GM21381 (cell line): Measurements from ENCODE around the gene MAP4.
"Not testable (repeated sequence)": the region's sequence is repeated elsewhere in the genome, so short reads cannot be mapped to it uniquely, and the experiment has no call there.

Source experiments
- ATAC-seq: cut with Tn5 transposase; IDR thresholded peaks from one replicate; pipeline ENCODE4 v1.9.1; 2021; ENCODE audit warnings: mild to moderate bottlenecking, moderate library complexity; ENCODE audit not compliant: unreplicated experiment

Gene MAP4, protein sequence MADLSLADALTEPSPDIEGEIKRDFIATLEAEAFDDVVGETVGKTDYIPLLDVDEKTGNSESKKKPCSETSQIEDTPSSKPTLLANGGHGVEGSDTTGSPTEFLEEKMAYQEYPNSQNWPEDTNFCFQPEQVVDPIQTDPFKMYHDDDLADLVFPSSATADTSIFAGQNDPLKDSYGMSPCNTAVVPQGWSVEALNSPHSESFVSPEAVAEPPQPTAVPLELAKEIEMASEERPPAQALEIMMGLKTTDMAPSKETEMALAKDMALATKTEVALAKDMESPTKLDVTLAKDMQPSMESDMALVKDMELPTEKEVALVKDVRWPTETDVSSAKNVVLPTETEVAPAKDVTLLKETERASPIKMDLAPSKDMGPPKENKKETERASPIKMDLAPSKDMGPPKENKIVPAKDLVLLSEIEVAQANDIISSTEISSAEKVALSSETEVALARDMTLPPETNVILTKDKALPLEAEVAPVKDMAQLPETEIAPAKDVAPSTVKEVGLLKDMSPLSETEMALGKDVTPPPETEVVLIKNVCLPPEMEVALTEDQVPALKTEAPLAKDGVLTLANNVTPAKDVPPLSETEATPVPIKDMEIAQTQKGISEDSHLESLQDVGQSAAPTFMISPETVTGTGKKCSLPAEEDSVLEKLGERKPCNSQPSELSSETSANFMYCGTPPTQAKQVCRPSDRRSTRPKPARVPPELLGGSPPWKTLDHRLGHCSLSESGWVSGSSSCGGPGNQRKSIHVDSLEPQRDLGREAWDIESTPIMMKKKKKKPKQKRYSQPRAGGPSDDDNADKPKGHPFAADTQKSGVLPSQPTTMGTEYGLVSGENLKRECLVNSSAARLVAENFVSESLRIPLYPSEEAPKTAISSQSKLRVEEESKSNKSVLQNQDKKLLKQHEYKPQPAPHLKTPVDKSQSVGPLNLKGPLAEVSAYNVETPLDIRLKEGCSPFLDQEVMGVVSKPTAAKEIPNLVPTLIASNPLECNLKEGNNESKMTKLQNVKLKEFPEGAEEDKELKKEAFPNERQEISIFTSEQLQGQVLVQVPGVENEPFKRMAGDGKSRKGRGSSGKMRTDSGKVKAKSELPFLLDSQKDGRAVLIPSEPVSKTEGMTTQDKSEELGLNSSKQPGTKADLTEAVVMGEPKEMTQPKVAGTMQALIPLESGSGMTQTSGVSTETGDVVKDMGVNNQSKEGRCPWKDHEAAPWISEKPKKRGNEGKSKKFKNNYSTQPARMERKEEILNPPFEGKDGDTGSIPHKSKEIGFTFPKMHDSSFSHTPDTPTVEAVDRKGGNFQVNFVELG (N-terminal part only)

DNA sequence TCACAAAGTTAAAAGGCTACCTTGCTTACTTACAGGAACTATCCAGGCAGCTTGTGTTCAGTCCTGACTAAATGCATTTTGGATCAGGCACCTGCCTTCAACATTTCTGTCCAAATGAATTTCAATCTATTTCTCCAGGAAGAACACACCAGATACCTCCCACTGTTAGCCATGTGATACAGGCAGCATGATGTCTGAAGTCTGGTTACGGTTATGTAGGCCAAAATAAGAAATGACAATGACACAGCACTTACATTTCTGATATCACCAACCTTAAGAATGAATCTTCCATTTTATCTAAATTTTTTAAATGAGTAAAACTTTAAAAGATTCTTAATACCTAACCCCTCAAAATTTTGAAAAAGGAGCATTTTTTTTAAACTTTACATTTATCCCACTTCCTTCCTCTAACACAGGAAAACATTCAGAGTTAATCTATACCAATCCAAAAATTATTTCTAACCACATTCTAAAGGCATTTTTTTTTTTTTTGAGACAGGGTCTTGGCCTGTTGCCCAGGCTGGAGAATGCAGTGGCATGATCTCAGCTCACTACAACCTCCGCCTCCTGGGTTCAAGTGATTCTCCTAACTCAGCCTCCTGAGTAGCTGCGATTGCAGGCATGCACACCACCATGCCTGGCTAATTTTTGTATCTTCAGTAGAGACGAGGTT, at the start of gene MAP4:
Gene MAP4, minus strand, starts transcription at position 116 of the 673 bp plus-strand sequence. CDS start 17,556 bp downstream, outside the sequence.
- no peak for ATAC-seq

DNA sequence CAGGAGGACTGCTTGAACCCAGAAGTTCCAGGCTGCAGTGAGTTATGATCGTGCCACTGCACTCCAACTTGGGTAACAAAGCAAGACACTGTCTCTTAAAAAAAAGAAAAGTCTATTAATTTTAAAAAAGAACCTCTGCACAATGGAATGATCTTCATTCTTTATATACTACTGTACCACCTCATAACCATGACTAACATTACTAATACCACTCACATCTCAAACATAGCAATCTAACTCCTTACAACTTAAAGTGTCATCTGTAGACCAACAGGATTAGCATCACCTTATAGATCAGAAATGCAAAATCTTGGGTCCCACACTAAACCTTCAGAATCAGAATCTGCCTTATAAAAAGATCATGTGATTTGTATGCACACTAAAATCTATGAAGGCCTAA, 48.8 kb upstream of the MAP4 start:
- ATAC-seq, result no peak

DNA sequence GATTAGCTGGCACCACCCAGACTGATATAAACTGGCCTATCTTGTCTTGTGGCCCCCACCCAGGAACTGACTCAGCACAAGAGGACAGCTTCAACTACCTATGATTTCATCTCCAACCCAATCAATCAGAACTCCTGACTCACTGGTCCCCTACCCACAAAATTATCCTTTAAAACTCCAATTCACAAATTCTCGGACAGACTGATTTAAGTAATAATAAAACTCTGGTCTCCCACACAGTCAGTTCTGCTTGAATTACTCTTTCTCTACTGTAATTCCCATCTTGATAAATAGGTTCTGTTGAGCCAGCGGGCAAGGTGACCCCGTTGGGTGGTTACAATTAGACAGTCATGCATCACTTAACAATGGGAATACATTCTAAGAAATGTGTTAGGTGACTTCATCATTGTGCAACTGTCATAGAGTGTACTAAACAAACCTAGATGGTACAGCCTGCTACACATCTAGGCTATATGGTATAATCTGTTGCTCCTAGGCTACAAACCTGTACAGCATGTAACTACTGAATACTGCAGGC, 48.1 kb upstream of the MAP4 start:
- no peak for ATAC-seq

DNA sequence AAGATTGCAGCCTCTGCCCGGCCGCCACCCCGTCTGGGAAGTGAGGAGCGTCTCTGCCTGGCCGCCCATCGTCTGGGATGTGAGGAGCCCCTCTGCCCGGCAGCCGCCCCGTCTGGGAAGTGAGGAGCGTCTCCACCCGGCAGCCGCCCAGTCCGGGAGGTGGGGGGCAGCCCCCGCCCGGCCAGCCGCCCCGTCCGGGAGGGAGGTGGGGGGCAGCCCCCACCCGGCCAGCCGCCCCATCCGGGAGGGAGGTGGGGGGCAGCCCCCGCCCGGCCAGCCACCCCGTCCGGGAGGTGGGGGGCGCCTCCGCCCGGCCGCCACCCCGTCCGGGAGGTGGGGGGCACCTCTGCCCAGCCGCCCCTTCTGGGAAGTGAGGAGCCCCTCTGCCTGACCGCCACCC, 45.4 kb upstream of the MAP4 start:
- ATAC-seq, result not testable (repeated sequence)

DNA sequence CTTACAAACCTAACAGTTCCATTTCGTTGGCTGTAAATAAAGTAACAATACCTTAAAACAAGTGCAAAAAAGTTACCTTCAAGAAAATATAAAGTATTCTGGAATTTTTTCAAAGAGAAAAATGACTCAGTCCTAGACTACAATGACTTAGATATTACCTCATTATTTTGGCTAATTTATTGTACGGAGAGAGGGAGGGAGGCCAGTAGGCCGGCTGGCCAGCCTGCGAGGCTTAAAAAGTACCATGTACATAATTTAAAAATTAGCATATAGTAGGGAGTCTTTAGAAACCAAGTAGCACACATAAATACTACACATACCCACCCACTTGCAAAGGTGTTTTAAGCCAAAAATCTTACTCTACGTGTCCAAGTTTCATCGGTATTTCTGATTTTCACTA, 41.9 kb upstream of the MAP4 start:
- ATAC-seq, result no peak

DNA sequence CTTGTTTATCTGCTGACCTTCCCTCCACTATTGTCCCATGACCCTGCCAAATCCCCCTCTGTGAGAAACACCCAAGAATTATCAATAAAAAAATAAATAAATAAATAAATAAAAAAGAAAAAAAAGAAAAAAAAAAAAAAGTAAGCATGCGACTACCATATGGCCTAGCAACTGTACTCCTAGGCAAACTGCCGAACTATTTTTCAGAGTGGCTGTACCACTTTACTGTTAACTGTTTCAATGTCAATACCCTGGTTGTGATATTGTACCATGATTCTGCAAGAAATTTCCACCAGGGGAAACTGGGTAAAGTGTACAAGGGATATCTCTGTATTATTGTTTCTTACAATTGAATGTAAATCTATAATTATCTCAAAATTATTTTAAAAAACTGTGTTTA, 41.3 kb upstream of the MAP4 start:
- ATAC-seq, result no peak

DNA sequence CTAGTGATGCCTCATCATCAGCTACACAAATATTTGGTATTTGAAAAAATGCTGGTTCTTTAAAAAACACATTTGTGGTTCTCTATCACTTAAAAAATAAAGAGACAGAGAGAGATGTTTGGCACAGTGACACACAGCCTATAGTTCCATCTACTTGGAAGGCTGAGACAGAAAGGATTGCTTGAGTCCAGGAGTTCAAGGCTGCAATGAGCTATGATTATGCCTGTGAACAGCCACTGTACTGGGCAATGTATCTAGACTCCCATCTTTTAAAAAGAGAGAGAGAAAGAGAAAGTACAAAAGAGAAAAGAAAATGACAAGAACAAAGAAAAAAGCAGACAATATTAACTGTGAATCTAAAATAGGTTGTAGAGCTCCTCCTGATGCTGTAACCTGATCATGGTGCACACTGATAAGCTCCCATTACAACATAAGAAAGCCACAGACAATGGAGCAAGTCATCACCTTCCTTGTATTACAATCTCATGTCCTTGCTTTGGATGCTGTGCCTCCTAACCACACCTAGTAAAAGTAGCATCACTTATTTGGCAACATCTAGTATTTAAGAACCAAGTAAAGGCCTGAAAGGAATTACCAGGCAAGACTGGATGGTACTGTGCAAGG, 31.7 kb upstream of the MAP4 start:
- ATAC-seq, result no peak

DNA sequence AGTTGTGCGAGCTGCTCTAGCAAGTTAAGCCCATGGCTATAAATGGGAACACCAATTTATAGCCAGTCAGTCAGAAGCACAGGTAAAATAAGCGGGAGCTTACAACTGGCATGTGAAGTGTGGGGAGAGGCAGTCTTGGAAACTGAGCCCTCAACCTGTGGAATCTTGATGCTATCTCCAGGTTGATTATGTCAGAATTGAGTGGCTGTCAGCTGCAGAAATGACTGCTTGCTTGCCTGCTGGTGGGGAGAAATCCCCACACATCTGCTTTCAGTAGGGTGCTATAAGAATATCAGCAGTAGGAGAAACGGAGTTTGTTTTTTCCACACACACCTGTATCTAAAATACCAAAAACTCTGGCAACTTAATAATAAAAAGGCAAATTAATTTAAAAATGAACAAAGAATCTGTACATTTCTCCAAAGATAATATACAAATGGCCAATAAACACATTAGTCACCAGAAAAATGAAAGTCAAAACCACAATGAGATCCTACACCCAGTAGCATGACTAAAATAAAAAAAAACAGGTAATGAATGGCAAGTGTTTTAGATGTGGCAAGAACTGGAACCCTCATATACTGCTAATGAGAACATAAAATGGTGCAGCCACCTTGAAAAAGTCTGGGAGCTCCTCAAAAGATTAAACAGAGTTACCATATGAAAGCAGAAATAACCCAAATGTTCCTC, 26.0 kb upstream of the MAP4 start:
- no peak for ATAC-seq

DNA sequence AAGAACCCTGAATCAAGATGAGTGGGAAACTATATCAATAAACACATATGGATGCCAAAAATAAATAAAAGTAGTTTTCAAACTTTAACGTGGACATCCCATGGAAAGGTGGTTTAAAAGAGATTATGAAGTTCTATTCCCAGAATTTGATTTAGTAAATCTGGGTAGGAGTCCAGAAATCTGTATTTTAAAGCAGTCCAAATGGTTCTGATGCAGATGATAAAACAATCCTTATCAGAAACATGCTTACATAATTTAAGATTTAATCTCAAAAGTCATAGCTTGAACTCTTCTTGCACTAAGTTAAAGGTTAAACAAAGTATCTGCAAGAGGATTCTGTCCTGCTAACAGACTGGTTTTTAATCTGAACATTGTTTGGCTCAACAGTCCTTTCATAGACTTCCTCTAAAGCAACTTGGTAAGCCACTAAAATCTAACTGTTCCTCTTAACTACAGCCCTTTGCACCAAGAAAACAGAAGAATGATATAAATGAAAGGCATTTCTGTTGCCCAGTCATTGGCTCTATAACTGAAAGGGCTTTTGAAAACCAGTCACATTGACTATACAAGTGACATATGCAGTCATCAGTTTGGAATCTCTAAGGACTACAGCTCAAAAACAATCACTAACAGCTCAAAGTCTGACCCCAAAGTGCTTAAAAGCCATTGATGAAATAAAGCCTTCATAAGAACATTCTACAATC, 23.4 kb upstream of the MAP4 start:
- no peak for ATAC-seq

DNA sequence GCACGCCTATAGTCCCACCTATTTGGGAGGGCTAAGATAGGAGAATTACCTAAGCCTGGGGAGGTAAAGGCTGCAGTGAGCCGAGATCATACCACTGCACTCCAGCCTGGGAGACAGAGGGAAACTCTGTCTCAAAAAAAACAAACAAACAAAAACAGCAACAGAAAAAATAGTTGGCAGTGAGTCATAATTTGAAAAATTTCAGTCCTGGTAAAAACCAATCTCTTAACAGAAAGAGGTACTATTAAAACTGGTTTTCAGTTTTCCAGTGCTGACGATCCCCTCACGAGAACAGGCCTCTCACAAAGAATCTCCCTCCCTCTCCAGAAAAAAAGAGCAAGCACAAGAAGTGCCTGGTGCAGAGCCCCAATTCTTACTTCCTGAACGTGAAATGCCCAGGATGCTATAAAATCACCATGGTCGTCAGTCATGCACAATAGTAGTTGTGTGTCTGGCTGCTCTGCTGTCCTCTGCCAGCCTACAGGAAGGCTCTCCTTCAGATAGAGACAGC, 22.8 kb upstream of the MAP4 start:
- ATAC-seq, result no peak

DNA sequence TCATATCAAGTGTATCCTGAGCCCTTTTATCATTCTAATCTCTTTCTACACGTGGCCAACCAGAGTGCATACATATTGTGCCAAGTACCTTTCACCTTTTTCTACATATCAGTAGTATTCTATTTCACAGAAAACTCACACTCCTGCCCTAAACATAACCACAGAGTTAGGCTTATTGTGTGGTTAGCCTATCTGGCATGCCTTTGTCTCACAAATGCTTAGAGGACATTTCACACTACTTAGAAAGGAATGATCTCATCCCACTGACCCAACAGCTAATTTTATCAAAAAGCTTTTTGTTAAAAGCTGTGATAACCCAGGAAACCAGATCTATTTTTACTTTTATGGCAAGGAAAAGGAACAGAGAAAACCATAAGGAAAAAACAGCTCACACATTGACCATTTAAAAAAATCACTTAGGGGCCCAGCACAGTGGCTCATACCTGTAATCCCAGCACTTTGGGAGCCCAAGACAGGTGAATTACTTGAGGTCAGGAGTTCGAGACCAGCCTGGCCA, 17.8 kb upstream of the MAP4 start:
- no peak for ATAC-seq

DNA sequence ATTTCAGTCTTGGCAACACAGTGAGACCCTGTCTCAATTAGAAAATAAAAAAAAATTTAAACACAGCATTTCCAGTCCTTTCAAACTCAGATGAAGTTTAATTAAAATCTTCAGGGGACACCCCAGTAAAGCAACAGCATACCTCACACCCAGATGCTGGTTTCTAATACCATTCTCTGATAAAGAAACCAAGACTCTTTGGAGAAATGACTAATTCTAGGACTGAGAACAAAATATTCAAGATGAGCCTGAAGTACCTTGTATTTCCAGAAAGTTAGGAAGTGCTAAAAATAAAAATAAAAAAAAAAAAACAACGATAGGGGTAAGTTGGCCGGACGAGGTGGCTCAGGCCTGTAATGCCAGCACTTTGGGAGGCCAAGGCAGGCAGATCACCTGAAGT, 14.0 kb upstream of the MAP4 start:
- ATAC-seq, result no peak

DNA sequence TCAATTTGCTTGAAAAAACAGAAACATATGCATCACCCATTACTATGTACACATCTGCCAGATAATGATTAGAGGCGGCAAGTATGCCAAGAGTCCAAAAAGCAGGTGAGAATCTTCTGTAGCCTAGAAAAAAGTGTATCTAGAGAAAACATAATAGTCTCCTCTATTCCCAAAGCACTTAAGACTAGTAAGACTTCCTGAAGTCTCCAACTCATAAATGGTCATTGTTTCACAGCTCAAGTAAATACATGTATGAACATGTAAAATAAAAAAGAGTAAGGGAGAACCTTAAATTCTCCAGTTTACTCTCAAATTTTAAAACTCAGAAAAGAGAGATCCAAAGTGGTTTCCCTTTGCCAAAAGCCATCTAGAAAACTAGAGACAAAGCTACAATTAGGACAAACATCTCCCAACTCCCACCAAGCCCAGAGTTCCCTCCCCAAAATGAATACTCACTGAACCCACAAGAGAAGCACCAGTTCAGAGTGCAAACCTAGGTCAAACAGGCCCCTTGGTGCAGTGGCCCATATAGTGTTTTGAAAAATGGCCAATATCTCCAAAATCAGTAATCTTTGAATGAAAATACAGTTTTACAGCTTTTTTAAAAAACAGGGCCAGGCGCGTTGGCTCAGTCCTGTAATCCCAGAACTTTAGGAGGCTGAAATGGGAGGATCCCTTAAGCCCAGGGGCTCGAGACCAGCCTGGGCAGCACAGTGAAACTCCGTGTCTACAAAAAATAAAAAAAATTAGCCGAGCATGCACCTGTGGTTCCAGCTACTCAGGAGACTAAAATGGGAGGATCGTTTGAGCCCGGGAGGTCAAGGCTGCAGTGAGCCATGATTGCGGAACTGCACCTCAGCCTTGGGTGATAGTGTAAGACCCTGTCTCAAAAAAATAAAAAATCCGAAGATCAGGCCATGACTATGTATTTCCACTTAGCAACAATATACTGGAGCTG, 11.0 kb upstream of the MAP4 start:
- no peak for ATAC-seq

DNA sequence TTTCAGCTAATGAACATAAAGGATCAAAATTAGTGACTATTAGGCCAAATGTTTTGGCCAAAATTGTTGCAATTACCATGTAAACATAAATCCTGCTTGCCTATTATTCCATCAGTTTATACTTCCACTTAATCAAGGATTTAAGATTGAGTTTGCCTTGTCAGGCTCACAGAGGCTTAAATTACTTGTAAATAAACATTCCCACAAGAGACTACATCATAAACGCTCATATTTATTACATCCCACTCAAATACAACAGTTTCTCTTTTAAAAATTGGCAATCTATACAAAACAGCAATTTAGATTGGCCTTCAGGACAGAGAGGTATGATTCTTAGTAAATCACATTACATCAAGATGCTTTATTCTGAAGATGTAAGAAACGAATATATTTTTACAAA, 9.9 kb upstream of the MAP4 start:
- ATAC-seq, result no peak

DNA sequence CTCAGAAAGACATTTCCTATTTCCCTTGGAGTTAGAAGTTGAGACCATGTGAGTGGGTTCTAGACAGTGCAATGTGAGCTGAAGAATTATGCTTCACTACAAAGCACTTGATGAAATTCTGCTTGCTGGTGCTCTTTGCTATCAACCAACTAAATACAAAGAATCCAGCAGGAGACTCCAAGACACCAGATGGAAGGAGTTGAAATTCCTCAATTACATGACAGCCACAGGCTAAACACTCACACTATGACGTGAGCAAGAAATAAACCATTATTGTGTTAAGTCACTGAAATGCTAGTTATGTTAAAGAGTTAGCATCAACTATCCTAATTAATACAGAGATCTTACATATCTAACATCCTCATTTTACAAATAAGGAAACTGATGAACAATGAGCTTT, 8.2 kb upstream of the MAP4 start:
- no peak for ATAC-seq

DNA sequence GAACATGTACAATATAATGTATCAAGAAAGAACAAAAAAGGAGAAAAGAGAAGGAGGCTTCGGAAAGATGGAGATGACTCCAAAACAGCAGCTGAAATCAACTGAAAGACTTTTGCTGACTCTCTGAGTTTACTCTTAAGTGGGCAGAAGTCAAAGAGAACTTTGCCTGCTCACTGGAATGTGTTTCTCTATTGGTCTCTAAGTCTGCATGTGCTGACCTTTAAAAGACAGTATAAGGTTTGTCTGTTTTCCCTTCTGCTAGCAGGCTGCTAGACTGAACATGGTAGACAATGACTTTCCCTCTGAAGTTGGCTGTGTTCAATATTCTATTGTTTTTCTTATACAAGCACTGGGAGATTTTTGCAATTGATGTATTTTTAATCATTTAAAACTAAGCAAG, 7.2 kb upstream of the MAP4 start:
- no peak for ATAC-seq

DNA sequence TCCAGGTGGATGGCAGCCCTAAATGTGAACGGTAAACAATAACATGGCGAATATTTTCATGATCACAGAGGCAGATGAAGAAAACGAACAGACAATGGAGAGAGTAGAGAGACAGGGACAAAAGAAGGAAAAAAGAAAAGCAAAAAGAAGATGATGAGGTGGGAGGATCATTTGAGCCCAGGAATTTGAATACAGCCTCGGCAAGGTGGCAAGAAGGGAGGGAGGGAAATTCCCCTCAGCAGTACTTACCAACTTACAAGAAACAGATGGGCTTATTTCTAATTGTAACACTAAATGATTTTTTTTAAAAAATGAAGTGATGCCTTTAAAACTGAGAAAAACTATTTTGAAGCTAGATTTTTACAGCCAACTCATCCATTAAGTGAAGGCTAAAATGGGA, 6.0 kb upstream of the MAP4 start:
- no peak for ATAC-seq
